GM23338 (cell line): ENCODE measurements around the gene COBLL1. TPM values are rescaled to one million over a fixed set of nuclear protein-coding genes. Genes with fewer than 3 reads are reported as not detected.

ENCODE experiments used
- ATAC-seq: fragments of 200-7000 bp; cut with Tn5 transposase; 3 replicates; pipeline ENCODE4 v1.9.1; 2020
- DNase-seq: peaks from one replicate; pipeline ENCODE4 v3.0.0-alpha.2; 2015; ENCODE audit warnings: low spot score
- H2AFZ ChIP-seq: fragments of 200-600 bp; sonication (generic); 2 replicates; pipeline ENCODE4 v1.8.0; 2016; ENCODE audit warnings: antibody characterized with exemption, mild to moderate bottlenecking, moderate library complexity
- H3F3A ChIP-seq: fragments of 200-600 bp; sonication (generic); replicated peaks from 2 replicates; pipeline ENCODE4 v1.8.0; 2017; ENCODE audit warnings: antibody characterized with exemption, mixed run types, low read depth
- H3K27ac ChIP-seq: fragments of 200-600 bp; sonication (generic); 2 replicates; pipeline ENCODE4 v1.6.1; 2016; ENCODE audit warnings: low read depth
- H3K27me3 ChIP-seq: fragments of 200-600 bp; sonication (generic); 2 replicates; pipeline ENCODE4 v1.8.0; 2016; ENCODE audit warnings: mild to moderate bottlenecking, mixed run types, moderate library complexity; ENCODE audit not compliant: insufficient read depth
- H3K36me3 ChIP-seq: fragments of 200-600 bp; sonication (generic); 2 replicates; pipeline ENCODE4 v1.8.0; 2016; ENCODE audit warnings: mild to moderate bottlenecking; ENCODE audit not compliant: insufficient read depth
- H3K4me1 ChIP-seq: fragments of 200-600 bp; sonication (generic); 2 replicates; pipeline ENCODE4 v1.8.0; 2016; ENCODE audit warnings: mild to moderate bottlenecking, moderate library complexity; ENCODE audit not compliant: insufficient read depth
- H3K4me2 ChIP-seq: fragments of 200-600 bp; sonication (generic); 2 replicates; pipeline ENCODE4 v1.7.1; 2017; ENCODE audit warnings: mixed run types
- H3K4me3 ChIP-seq: fragments of 200-600 bp; sonication (generic); 2 replicates; pipeline ENCODE4 v1.6.1; 2016; ENCODE audit warnings: mixed run types
- H3K79me2 ChIP-seq: fragments of 200-600 bp; sonication (generic); replicated peaks from 2 replicates; pipeline ENCODE4 v1.8.0; 2017; ENCODE audit warnings: mild to moderate bottlenecking; ENCODE audit not compliant: insufficient read depth
- H3K9me2 ChIP-seq: fragments of 200-600 bp; sonication (generic); 2 replicates; pipeline ENCODE4 v1.8.0; 2017; ENCODE audit not compliant: insufficient read depth
- H4K20me1 ChIP-seq: fragments of 200-600 bp; sonication (generic); replicated peaks from 2 replicates; pipeline ENCODE4 v1.8.0; 2017; ENCODE audit warnings: mild to moderate bottlenecking; ENCODE audit not compliant: insufficient read depth
- H3K27ac Mint-ChIP-seq: 2 replicates; pipeline ENCODE4 v1.8.0; 2020; ENCODE audit warnings: inconsistent platforms, mild to moderate bottlenecking, moderate library complexity, mixed read lengths
- H3K27me3 Mint-ChIP-seq: 3 replicates; pipeline ENCODE4 v1.8.0; 2022; ENCODE audit warnings: low read depth, mild to moderate bottlenecking, moderate library complexity, mixed read lengths, inconsistent platforms; ENCODE audit not compliant: insufficient read depth, poor library complexity
- H3K36me3 Mint-ChIP-seq: 3 replicates; pipeline ENCODE4 v1.8.0; 2021; ENCODE audit warnings: low read depth, mild to moderate bottlenecking, inconsistent platforms, moderate library complexity, mixed read lengths
- H3K4me1 Mint-ChIP-seq: 3 replicates; pipeline ENCODE4 v1.8.0; 2020; ENCODE audit warnings: mild to moderate bottlenecking, inconsistent platforms, mixed read lengths
- H3K4me3 Mint-ChIP-seq: 3 replicates; pipeline ENCODE4 v1.8.0; 2021; ENCODE audit warnings: moderate library complexity, mild to moderate bottlenecking, inconsistent platforms, mixed read lengths
- H3K9me3 Mint-ChIP-seq: 3 replicates; pipeline ENCODE4 v1.8.0; 2020; ENCODE audit warnings: moderate library complexity, mild to moderate bottlenecking, inconsistent platforms, mixed read lengths
- CREB1 ChIP-seq: fragments of 250-450 bp; sonication (Bioruptor Pico); IDR thresholded peaks from 2 replicates; pipeline ENCODE4 v1.5.0; 2020; ENCODE audit warnings: low read depth, mild to moderate bottlenecking, moderate library complexity
- CTCF ChIP-seq, 2 experiments: fragments of 200-600 bp in 1 of 2; sonication (generic) in 1 of 2; conservative IDR thresholded peaks; 2 replicates each; pipeline versions ENCODE4 v1.5.1 to v1.6.1; 2016 to 2017; ENCODE audit warnings: antibody characterized with exemption in 2 of 2, low read depth in 2 of 2, mild to moderate bottlenecking in 2 of 2, moderate library complexity in 1 of 2
- ETS1 ChIP-seq: IDR thresholded peaks from 2 replicates; pipeline ENCODE4 v1.6.1; 2016; ENCODE audit warnings: antibody characterized with exemption
- EZH2 ChIP-seq: fragments of 200-600 bp; sonication (generic); IDR thresholded peaks from one replicate; pipeline ENCODE4 v1.8.0; 2017; ENCODE audit warnings: antibody characterized with exemption, mild to moderate bottlenecking, low read depth; ENCODE audit not compliant: unreplicated experiment
- EZH2phosphoT487 ChIP-seq: fragments of 200-600 bp; sonication (generic); IDR thresholded peaks from one replicate; pipeline ENCODE4 v1.8.1; 2018; ENCODE audit warnings: antibody characterized with exemption; ENCODE audit not compliant: unreplicated experiment
- JUNB ChIP-seq: IDR thresholded peaks from one replicate; pipeline ENCODE4 v1.6.1; 2016; ENCODE audit warnings: antibody characterized with exemption; ENCODE audit not compliant: unreplicated experiment
- NANOG ChIP-seq: IDR thresholded peaks from 2 replicates; pipeline ENCODE4 v1.6.1; 2016; ENCODE audit warnings: antibody characterized with exemption, borderline replicate concordance
- POLR2AphosphoS5 ChIP-seq: IDR thresholded peaks from 2 replicates; pipeline ENCODE4 v1.6.1; 2016; ENCODE audit warnings: antibody characterized with exemption, low read depth
- REST ChIP-seq: IDR thresholded peaks from one replicate; pipeline ENCODE4 v1.6.1; 2018; ENCODE audit warnings: antibody characterized with exemption; ENCODE audit not compliant: unreplicated experiment
- STAT1 ChIP-seq: IDR thresholded peaks from one replicate; pipeline ENCODE4 v1.6.1; 2016; ENCODE audit warnings: antibody characterized with exemption; ENCODE audit not compliant: unreplicated experiment
- ZNF114 ChIP-seq: fragments of 250-450 bp; sonication (Bioruptor Pico); IDR thresholded peaks from 2 replicates; pipeline ENCODE4 v1.5.0; 2020; ENCODE audit warnings: mild to moderate bottlenecking, moderate library complexity
- ZNF331 ChIP-seq: fragments of 250-450 bp; sonication (Bioruptor Pico); IDR thresholded peaks from 2 replicates; pipeline ENCODE4 v1.5.0; 2020; ENCODE audit warnings: low read depth, mild to moderate bottlenecking, moderate library complexity
- ZNF462 ChIP-seq: fragments of 250-450 bp; sonication (Bioruptor Pico); IDR thresholded peaks from 2 replicates; pipeline ENCODE4 v1.5.0; 2020; ENCODE audit warnings: mild to moderate bottlenecking, moderate library complexity
- polyA plus RNA-seq: library from polyadenylated mRNA; unstranded; fragments of >200 nt; fragmentation: Nextera tagmentation; extraction: Ambion mirVana; gene quantifications from 2 replicates; pipeline ENCODE4 v1.2.1, GENCODE V29; 2016
- total RNA-seq: library from RNA; depleted of rRNA; stranded (reverse); fragments of >200 nt; shearing (Covaris generic); gene quantifications from 2 replicates; pipeline ENCODE4 v1.2.3, GENCODE V29; 2014

The COBLL1 gene
- total and polyA plus RNA-seq, 2 experiments from 2014 or later: 2.9 to 7.4 TPM

GRCh38 chr2:164766954-164767320 is 74.7 kb downstream of the COBLL1 start:
- Mint-ChIP-seq H3K27me3 (peaks cover 5% of the 10 kb centered on the region), H3K4me3 (no peak overlapping the region), H3K9me3 (no peaks in the 10 kb centered on the region), H3K4me1 (peaks cover 2% of the 10 kb centered on the region; the same call in 2 of the 3 replicates), H3K27ac (no peak overlapping the region), H3K36me3 (no peaks in the 10 kb centered on the region)
- Histone ChIP-seq H3K9me2 (no peaks in the 10 kb centered on the region), H3K27ac (no peak overlapping the region), H3K79me2 (no peaks in the 10 kb centered on the region), H3K4me1 (no peaks in the 10 kb centered on the region), H3K4me3 (no peak overlapping the region), H3K27me3 (no peaks in the 10 kb centered on the region), H3K4me2 (no peak overlapping the region), H3K36me3 (no peaks in the 10 kb centered on the region), H3F3A (no peaks in the 10 kb centered on the region), H2AFZ (no peak overlapping the region), H4K20me1 (no peaks in the 10 kb centered on the region)
- no peak for TF ChIP-seq JUNB
- TF ChIP-seq CREB1 (CRISPR knock-in tag): no peak
- TF ChIP-seq ZNF331 (CRISPR knock-in tag): no peak
- TF ChIP-seq ZNF462 (CRISPR knock-in tag): no peak
- TF ChIP-seq ETS1: no peak
- TF ChIP-seq EZH2: no peak
- no peak for TF ChIP-seq REST
- TF ChIP-seq CTCF (conservative IDR thresholded peaks at IDR 0.05; ENCODE audit: low read depth in 2 of 2): no peak
- TF ChIP-seq EZH2phosphoT487: no peak
- no peak for TF ChIP-seq POLR2AphosphoS5
- TF ChIP-seq NANOG: no peak
- no peak for TF ChIP-seq STAT1
- TF ChIP-seq ZNF114: no peak
- DNase-seq (no peak), ATAC-seq (no peak)
